HepG2 (cell line): ENCODE results near the gene TANC1. TPM values are rescaled to one million over a fixed set of nuclear protein-coding genes. Genes with fewer than 3 reads are reported as not detected.

Source experiments
- ARID2 ChIP-seq: sonication (generic); formaldehyde crosslinking; IDR thresholded peaks from 2 replicates; pipeline ENCODE4 v1.8.1; 2022; ENCODE audit warnings: mild to moderate bottlenecking, missing genetic modification reagents, borderline replicate concordance
- ARID4A ChIP-seq: sonication (generic); formaldehyde crosslinking; IDR thresholded peaks from 2 replicates; pipeline ENCODE4 v1.5.0; 2020; ENCODE audit warnings: mild to moderate bottlenecking, missing genetic modification reagents, borderline replicate concordance
- ARNT2 ChIP-seq: sonication (generic); formaldehyde crosslinking; IDR thresholded peaks from 2 replicates; pipeline ENCODE4 v1.8.0; 2022; ENCODE audit warnings: mild to moderate bottlenecking, low read depth, missing genetic modification reagents, moderate library complexity
- GFI1 ChIP-seq: sonication (generic); formaldehyde crosslinking; IDR thresholded peaks from 2 replicates; pipeline ENCODE4 v1.5.0; 2020; ENCODE audit warnings: missing genetic modification reagents, mild to moderate bottlenecking, borderline replicate concordance
- HNRNPLL ChIP-seq: fragments of 200-400 bp; formaldehyde crosslinking; IDR thresholded peaks from 2 replicates; pipeline ENCODE4 v1.6.1; 2017; ENCODE audit warnings: mild to moderate bottlenecking, low read depth, low read length; ENCODE audit not compliant: poor library complexity, severe bottlenecking
- KLF9 ChIP-seq: IDR thresholded peaks from 2 replicates; pipeline ENCODE4 v1.6.1; 2016; ENCODE audit warnings: low read depth
- KMT2A ChIP-seq: sonication (generic); formaldehyde crosslinking; IDR thresholded peaks from 2 replicates; pipeline ENCODE4 v1.4.0; 2020; ENCODE audit warnings: missing genetic modification reagents
- LCORL ChIP-seq, 2 experiments: fragments of 450-650 bp in 1 of 2; sonication (generic) in 1 of 2; formaldehyde crosslinking in 1 of 2; IDR thresholded peaks; 2 replicates each; pipeline versions ENCODE4 v1.5.0 to v1.6.1; 2017 to 2020; ENCODE audit warnings: antibody characterized with exemption in 1 of 2, missing genetic modification reagents in 1 of 2
- NR1H2 ChIP-seq: sonication (generic); formaldehyde crosslinking; IDR thresholded peaks from 2 replicates; pipeline ENCODE4 v1.8.1; 2022; ENCODE audit warnings: low read depth, missing genetic modification reagents, borderline replicate concordance
- ONECUT2 ChIP-seq: sonication (generic); formaldehyde crosslinking; IDR thresholded peaks from 2 replicates; pipeline ENCODE4 v1.4.0; 2020; ENCODE audit warnings: missing genetic modification reagents
- REXO4 ChIP-seq: sonication (generic); formaldehyde crosslinking; IDR thresholded peaks from 2 replicates; pipeline ENCODE4 v1.8.0; 2022; ENCODE audit warnings: missing genetic modification reagents, mild to moderate bottlenecking, borderline replicate concordance
- RFXAP ChIP-seq: sonication (generic); formaldehyde crosslinking; IDR thresholded peaks from 2 replicates; pipeline ENCODE4 v1.4.0; 2020; ENCODE audit warnings: missing genetic modification reagents, borderline replicate concordance
- SMAD9 ChIP-seq: sonication (generic); formaldehyde crosslinking; IDR thresholded peaks from 2 replicates; pipeline ENCODE4 v1.5.1; 2020; ENCODE audit warnings: mild to moderate bottlenecking, missing genetic modification reagents
- SOX13 ChIP-seq, 3 experiments: fragments of 450-650 bp in 1 of 3; sonication (generic) in 1 of 3; formaldehyde crosslinking in 1 of 3; IDR thresholded peaks in 2 of 3; conservative IDR thresholded peaks in 1 of 3; 2 replicates each; pipeline versions ENCODE4 v1.5.0 to v1.6.1; 2016 to 2020; ENCODE audit warnings: antibody characterized with exemption in 1 of 3, mild to moderate bottlenecking in 1 of 3, missing compliant biosample characterization in 1 of 3, missing genetic modification reagents in 1 of 3, moderate library complexity in 1 of 3
- ZNF234 ChIP-seq: sonication (generic); formaldehyde crosslinking; conservative IDR thresholded peaks from 2 replicates; pipeline ENCODE4 v1.5.1; 2020; ENCODE audit warnings: mild to moderate bottlenecking, missing genetic modification reagents
- ZNF33B ChIP-seq: sonication (generic); formaldehyde crosslinking; IDR thresholded peaks from 2 replicates; pipeline ENCODE4 v1.5.1; 2020; ENCODE audit warnings: mild to moderate bottlenecking, missing genetic modification reagents
- ZNF383 ChIP-seq: sonication (generic); formaldehyde crosslinking; IDR thresholded peaks from 2 replicates; pipeline ENCODE4 v1.4.0; 2020; ENCODE audit warnings: missing genetic modification reagents, mild to moderate bottlenecking, borderline replicate concordance
- ZNF788 ChIP-seq: sonication (generic); formaldehyde crosslinking; IDR thresholded peaks from 2 replicates; pipeline ENCODE4 v1.5.0; 2020; ENCODE audit warnings: mild to moderate bottlenecking, missing genetic modification reagents, borderline replicate concordance
- ZNF816 ChIP-seq: sonication (generic); formaldehyde crosslinking; IDR thresholded peaks from 2 replicates; pipeline ENCODE4 v1.8.0; 2022; ENCODE audit warnings: missing genetic modification reagents, mild to moderate bottlenecking, borderline replicate concordance
- ZNF839 ChIP-seq: sonication (generic); formaldehyde crosslinking; IDR thresholded peaks from 2 replicates; pipeline ENCODE4 v1.4.0; 2020; ENCODE audit warnings: missing genetic modification reagents, mild to moderate bottlenecking, borderline replicate concordance
- ZSCAN5A ChIP-seq: sonication (generic); formaldehyde crosslinking; IDR thresholded peaks from 2 replicates; pipeline ENCODE4 v1.8.0; 2022; ENCODE audit warnings: mild to moderate bottlenecking, missing genetic modification reagents, borderline replicate concordance
- ZZZ3 ChIP-seq: sonication (generic); formaldehyde crosslinking; IDR thresholded peaks from 2 replicates; pipeline ENCODE4 v1.4.0; 2020; ENCODE audit warnings: missing genetic modification reagents, mild to moderate bottlenecking, borderline replicate concordance
- polyA plus RNA-seq, 8 experiments: library from polyadenylated mRNA; depleted of rRNA in 3 of 8; stranded (reverse) in 7 of 8; unstranded in 1 of 8; fragments of >200 nt; fragmentation: Illumina TruSeq in 4 of 8; extraction: Trizol in 4 of 8; gene quantifications; 2 replicates each; pipeline versions ENCODE4 v1.2.1 to v1.2.3, GENCODE V29; 2011 to 2016; ENCODE audit warnings: low read depth in 4 of 8, missing spikeins in 1 of 8, mixed read lengths in 1 of 8; ENCODE audit not compliant: insufficient read depth in 1 of 8
- total RNA-seq, 5 experiments: library from RNA; depleted of rRNA; stranded (reverse); fragments of >200 nt; fragmentation: Illumina TruSeq; extraction: Trizol; gene quantifications; 2 replicates each; pipeline ENCODE4 v1.2.3, GENCODE V29; 2016; ENCODE audit warnings: low read depth in 1 of 5
- TF ChIP-seq, protein P1 (sequence below): sonication (generic); formaldehyde crosslinking; IDR thresholded peaks from 2 replicates; pipeline ENCODE4 v1.4.0; 2020; ENCODE audit warnings: missing genetic modification reagents

The TANC1 gene
- total and polyA plus RNA-seq, 2 of the 13 experiments (the other 11 are each of a cell fraction or from before 2014, with no cell fraction given): 2.3 to 5.6 TPM

GRCh38 chr2:158967731-158968395 lies 577 bp upstream of the TANC1 start (continued):
- no peak for TF ChIP-seq SOX13 (IDR thresholded peaks at IDR 0.05)
- TF ChIP-seq SOX13 (CRISPR knock-in tag; conservative IDR thresholded peaks at IDR 0.05 in 1 of 2, IDR thresholded peaks at IDR 0.05 in 1 of 2): 0 out of 4 replicates have a peak, but pooled peaks of 1 of the 2 experiments have one; percentile 5
- 0 out of 2 replicates have a peak, but pooled peaks have one; percentile 1 for TF ChIP-seq SMAD9
- TF ChIP-seq ZZZ3: no peak
- TF ChIP-seq, protein P1, sequence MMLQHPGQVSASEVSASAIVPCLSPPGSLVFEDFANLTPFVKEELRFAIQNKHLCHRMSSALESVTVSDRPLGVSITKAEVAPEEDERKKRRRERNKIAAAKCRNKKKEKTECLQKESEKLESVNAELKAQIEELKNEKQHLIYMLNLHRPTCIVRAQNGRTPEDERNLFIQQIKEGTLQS: no peak
- TF ChIP-seq KMT2A: no peak
- TF ChIP-seq ZNF788: 0 out of 2 replicates have a peak, but pooled peaks have one; percentile 0
- no peak for TF ChIP-seq KLF9 (CRISPR knock-in tag)
- 0 out of 2 replicates have a peak, but pooled peaks have one; percentile 11 for TF ChIP-seq ARID4A
- no peak for TF ChIP-seq LCORL (IDR thresholded peaks at IDR 0.05)
- TF ChIP-seq LCORL (CRISPR knock-in tag; IDR thresholded peaks at IDR 0.05): 0 out of 2 replicates have a peak, but pooled peaks have one; percentile 57
- TF ChIP-seq ARNT2 (CRISPR knock-in tag): no peak
- TF ChIP-seq GFI1 (CRISPR knock-in tag): no peak
- no peak for TF ChIP-seq NR1H2
- TF ChIP-seq ONECUT2: 0 out of 2 replicates have a peak, but pooled peaks have one; percentile 17
- TF ChIP-seq ZNF234 (CRISPR knock-in tag): no peak
- no peak for TF ChIP-seq REXO4 (CRISPR knock-in tag)
- no peak for TF ChIP-seq ARID2
- no peak for TF ChIP-seq ZNF33B
- no peak for TF ChIP-seq ZNF839
- TF ChIP-seq ZSCAN5A: no peak
- no peak for TF ChIP-seq ZNF816 (CRISPR knock-in tag)
- TF ChIP-seq RFXAP (CRISPR knock-in tag): no peak
- peak; percentile 89 for TF ChIP-seq HNRNPLL
- no peak; the same call in 1 of the 2 replicates for TF ChIP-seq ZNF383 (CRISPR knock-in tag)
